PC-3 (cell line): ENCODE measurements around the gene BPHL. TPM values are rescaled to one million over a fixed set of nuclear protein-coding genes. Genes with fewer than 3 reads are reported as not detected.

Source experiments
- ATAC-seq: fragments of 200-7000 bp; cut with Tn5 transposase; 2 replicates; pipeline ENCODE4 v1.9.1; 2020; ENCODE audit warnings: mild to moderate bottlenecking, moderate library complexity
- BruUV-seq: library from RNA; stranded (reverse); fragments of 400-500 nt; replicated peaks from 2 replicates; lab custom pipeline; 2021; lab: Mats Ljungman, UMichigan
- CTCF ChIA-PET: fragments of 300-600 bp; sonication (Branson Sonifier 250); formaldehyde crosslinking; loops from one replicate; lab custom pipeline; 2022; ENCODE audit warnings: antibody characterized with exemption; lab: Charles Lee
- POLR2A ChIA-PET: fragments of 300-600 bp; sonication (Branson Sonifier 250); formaldehyde crosslinking; loops from one replicate; lab custom pipeline; 2022; ENCODE audit warnings: antibody characterized with exemption; ENCODE audit not compliant: unreplicated experiment; lab: Charles Lee
- DNase-seq: peaks from one replicate; pipeline ENCODE4 v3.0.0-alpha.2; 2015
- H2AFZ ChIP-seq: fragments of 300-600 bp; sonication (generic); 2 replicates; pipeline ENCODE4 v1.6.0; 2016; ENCODE audit warnings: antibody characterized with exemption, low read length
- H3F3A ChIP-seq: fragments of 300-600 bp; sonication (generic); one replicate; pipeline ENCODE4 v1.6.0; 2017; ENCODE audit warnings: antibody characterized with exemption, low read length, control low read depth, mild to moderate bottlenecking; ENCODE audit not compliant: unreplicated experiment
- H3K27ac ChIP-seq: fragments of 300-600 bp; sonication (generic); 2 replicates; pipeline ENCODE4 v1.5.1; 2016; ENCODE audit warnings: mild to moderate bottlenecking, low read length
- H3K27me3 ChIP-seq: fragments of 300-600 bp; sonication (generic); 2 replicates; pipeline ENCODE4 v1.6.1; 2016; ENCODE audit warnings: low read length, mixed read lengths
- H3K36me3 ChIP-seq: fragments of 300-600 bp; sonication (generic); 2 replicates; pipeline ENCODE4 v1.6.1; 2016; ENCODE audit warnings: low read depth, mixed run types, low read length, mixed read lengths
- H3K4me1 ChIP-seq: fragments of 300-600 bp; sonication (generic); 2 replicates; pipeline ENCODE4 v1.5.1; 2016; ENCODE audit warnings: low read length; ENCODE audit not compliant: insufficient read depth
- H3K4me2 ChIP-seq: fragments of 300-600 bp; sonication (generic); 2 replicates; pipeline ENCODE4 v1.6.0; 2016; ENCODE audit warnings: low read length
- H3K4me3 ChIP-seq: fragments of 300-600 bp; sonication (generic); 2 replicates; pipeline ENCODE4 v1.5.1; 2016; ENCODE audit warnings: mild to moderate bottlenecking, low read length, mixed read lengths
- H3K79me2 ChIP-seq: fragments of 300-600 bp; sonication (generic); 2 replicates; pipeline ENCODE4 v1.6.1; 2017; ENCODE audit warnings: low read length, mixed read lengths
- H3K9ac ChIP-seq: fragments of 300-600 bp; sonication (generic); 2 replicates; pipeline ENCODE4 v1.6.0; 2016; ENCODE audit warnings: mild to moderate bottlenecking, low read length
- H3K9me2 ChIP-seq: fragments of 300-600 bp; sonication (generic); replicated peaks from 2 replicates; pipeline ENCODE4 v1.6.1; 2016; ENCODE audit warnings: mixed run types, low read length, mixed read lengths
- H3K9me3 ChIP-seq: fragments of 300-600 bp; sonication (generic); 2 replicates; pipeline ENCODE4 v1.6.1; 2016; ENCODE audit warnings: low read length, mixed read lengths
- H4K20me1 ChIP-seq: fragments of 300-600 bp; sonication (generic); 2 replicates; pipeline ENCODE4 v1.6.1; 2016; ENCODE audit warnings: low read length, mixed read lengths
- EZH2 ChIP-seq: fragments of 300-600 bp; sonication (generic); IDR thresholded peaks from one replicate; pipeline ENCODE4 v1.6.1; 2017; ENCODE audit warnings: antibody characterized with exemption, mild to moderate bottlenecking, low read length; ENCODE audit not compliant: unreplicated experiment
- EZH2phosphoT487 ChIP-seq: fragments of 300-600 bp; sonication (generic); IDR thresholded peaks from 2 replicates; pipeline ENCODE4 v1.6.1; 2018; ENCODE audit warnings: mild to moderate bottlenecking, antibody characterized with exemption, low read length, borderline replicate concordance
- intact Hi-C: fragments of 100-400 bp; cut with micrococcal nuclease; formaldehyde crosslinking; loops from 2 replicates; pipeline ENCODE4 v1.9.0; 2023
- total RNA-seq: library from RNA; depleted of rRNA; stranded (reverse); fragments of >200 nt; gene quantifications from 2 replicates; pipeline ENCODE4 v1.2.3, GENCODE V29; 2014
- TF ChIP-seq, protein P1 (sequence below): fragments of 300-600 bp; sonication (generic); conservative IDR thresholded peaks from 2 replicates; pipeline ENCODE4 v1.5.1; 2017; ENCODE audit warnings: antibody characterized with exemption, low read depth, mild to moderate bottlenecking, low read length

The BPHL gene
- total RNA-seq, 1 experiment from 2014 or later = 15.8 TPM

DNA sequence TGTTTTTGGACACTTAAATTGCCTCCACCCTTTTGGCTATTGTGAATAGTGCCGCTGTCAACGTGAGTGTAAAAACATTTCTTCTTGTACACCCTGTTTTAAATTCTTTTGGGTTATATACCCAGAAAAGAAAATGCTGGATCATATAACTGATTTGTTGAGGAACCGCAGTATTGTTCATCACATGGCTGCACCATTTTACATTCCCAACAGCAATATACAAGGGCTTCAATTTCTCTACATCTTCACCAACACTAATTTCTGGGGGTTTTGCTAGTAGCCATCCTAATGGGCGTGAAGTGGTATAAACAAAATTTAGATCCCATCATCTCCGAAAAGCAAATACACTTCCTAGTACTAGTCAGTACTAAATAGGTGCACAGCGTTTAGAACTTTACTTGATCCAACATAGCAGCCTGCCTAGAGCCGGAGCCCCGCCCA, 579 bp upstream of the BPHL start:
- Histone ChIP-seq H3F3A (no peaks in the 10 kb centered on the region), H3K27ac (peak overlapping the region; percentile 91), H3K9me2 (no peaks in the 10 kb centered on the region), H3K4me1 (peaks cover 29% of the 10 kb centered on the region), H2AFZ (peak overlapping the region; percentile 65), H3K79me2 (peaks cover 11% of the 10 kb centered on the region), H3K4me3 (peak overlapping the region; percentile 88), H4K20me1 (no peaks in the 10 kb centered on the region), H3K4me2 (peak overlapping the region; percentile 85), H3K9ac (peak overlapping the region; percentile 91), H3K36me3 (peaks cover 6% of the 10 kb centered on the region; the same call in 1 of the 2 replicates), H3K27me3 (no peaks in the 10 kb centered on the region), H3K9me3 (no peaks in the 10 kb centered on the region)
- BruUV-seq = TSS peak; percentile 89
- CTCF ChIA-PET = no interaction called here
- POLR2A ChIA-PET = no interaction called here
- no peak for DNase-seq
- intact Hi-C loops = loop anchor here (2.0 to 5.0 kb wide), 2 partner anchors 49 to 121 kb away; partner anchors contain the start of genes NQO2 and RIPK1
- TF ChIP-seq EZH2phosphoT487 (no peak), EZH2 (no peak)
- TF ChIP-seq, protein P1, sequence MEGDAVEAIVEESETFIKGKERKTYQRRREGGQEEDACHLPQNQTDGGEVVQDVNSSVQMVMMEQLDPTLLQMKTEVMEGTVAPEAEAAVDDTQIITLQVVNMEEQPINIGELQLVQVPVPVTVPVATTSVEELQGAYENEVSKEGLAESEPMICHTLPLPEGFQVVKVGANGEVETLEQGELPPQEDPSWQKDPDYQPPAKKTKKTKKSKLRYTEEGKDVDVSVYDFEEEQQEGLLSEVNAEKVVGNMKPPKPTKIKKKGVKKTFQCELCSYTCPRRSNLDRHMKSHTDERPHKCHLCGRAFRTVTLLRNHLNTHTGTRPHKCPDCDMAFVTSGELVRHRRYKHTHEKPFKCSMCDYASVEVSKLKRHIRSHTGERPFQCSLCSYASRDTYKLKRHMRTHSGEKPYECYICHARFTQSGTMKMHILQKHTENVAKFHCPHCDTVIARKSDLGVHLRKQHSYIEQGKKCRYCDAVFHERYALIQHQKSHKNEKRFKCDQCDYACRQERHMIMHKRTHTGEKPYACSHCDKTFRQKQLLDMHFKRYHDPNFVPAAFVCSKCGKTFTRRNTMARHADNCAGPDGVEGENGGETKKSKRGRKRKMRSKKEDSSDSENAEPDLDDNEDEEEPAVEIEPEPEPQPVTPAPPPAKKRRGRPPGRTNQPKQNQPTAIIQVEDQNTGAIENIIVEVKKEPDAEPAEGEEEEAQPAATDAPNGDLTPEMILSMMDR = no peak
- peak; percentile 2 for ATAC-seq

DNA sequence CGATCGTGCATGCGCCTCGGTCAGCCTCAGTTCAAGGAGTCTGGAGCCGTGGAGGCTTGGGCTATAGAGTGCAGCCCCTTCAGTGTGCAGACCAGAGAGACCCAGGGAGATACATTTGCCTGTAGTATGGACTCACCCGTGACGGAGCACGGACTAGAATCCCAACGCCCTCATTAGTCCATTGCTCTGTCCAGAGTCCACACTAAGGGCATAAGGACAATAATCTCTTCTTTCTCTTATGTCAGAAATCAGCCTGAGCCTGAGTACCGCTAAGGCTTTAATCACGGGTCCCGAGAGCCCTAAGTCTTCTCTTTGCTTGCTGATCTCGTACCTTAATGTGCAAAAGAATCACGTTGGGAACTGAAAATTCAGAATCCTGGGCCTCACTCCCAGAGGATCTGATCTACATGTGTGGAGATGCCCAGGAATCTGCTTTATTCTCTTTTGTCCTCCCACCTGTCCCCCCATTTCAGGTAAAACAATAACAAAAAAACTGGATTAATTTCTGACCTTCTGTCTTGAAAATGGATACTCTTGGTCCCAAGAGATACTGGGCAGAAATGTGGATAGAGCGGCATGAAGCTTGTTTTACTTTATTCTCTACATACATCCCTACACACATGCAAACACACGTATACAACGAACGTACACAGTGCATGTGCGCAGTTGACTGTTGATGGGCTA, 671 bp downstream of the BPHL start:
- BruUV-seq = TSS peak; percentile 53
- Histone ChIP-seq H3F3A (no peaks in the 10 kb centered on the region), H2AFZ (peak overlapping the region; percentile 65), H3K9ac (peak overlapping the region; percentile 91), H3K9me2 (no peaks in the 10 kb centered on the region), H3K27ac (peak overlapping the region; percentile 91), H3K9me3 (no peaks in the 10 kb centered on the region), H3K4me2 (peak overlapping the region; percentile 85), H3K27me3 (no peaks in the 10 kb centered on the region), H3K4me3 (peak overlapping the region; percentile 88), H3K4me1 (peaks cover 32% of the 10 kb centered on the region), H4K20me1 (no peaks in the 10 kb centered on the region), H3K79me2 (peaks cover 11% of the 10 kb centered on the region), H3K36me3 (peaks cover 3% of the 10 kb centered on the region; the same call in 1 of the 2 replicates)
- POLR2A ChIA-PET = no interaction called here
- ATAC-seq (peak; percentile 42), DNase-seq (peak; percentile 35)
- intact Hi-C loops = loop anchor here (2.0 to 5.0 kb wide), 2 partner anchors 50 to 122 kb away; partner anchors contain the start of genes NQO2 and RIPK1
- TF ChIP-seq EZH2 (no peak), EZH2phosphoT487 (no peak)
- TF ChIP-seq, protein P1 = no peak
- CTCF ChIA-PET = interaction anchor here (0.7 kb wide), 2 partner anchors 55 to 83 kb away, joined by 3 to 4 read pairs; no protein-coding TSS in a partner anchor

GRCh38 chr6:3120765-3121089, 2.2 kb downstream of the BPHL start:
- Histone ChIP-seq H3K36me3 (no peaks in the 10 kb centered on the region), H3K4me2 (peak overlapping the region; percentile 85), H3K27me3 (no peaks in the 10 kb centered on the region), H3K9ac (no peak overlapping the region), H2AFZ (no peak overlapping the region), H3K4me1 (peaks cover 32% of the 10 kb centered on the region), H3K27ac (no peak overlapping the region), H3K79me2 (peaks cover 11% of the 10 kb centered on the region), H3K9me3 (no peaks in the 10 kb centered on the region), H3F3A (no peaks in the 10 kb centered on the region), H4K20me1 (no peaks in the 10 kb centered on the region), H3K4me3 (no peak overlapping the region), H3K9me2 (no peaks in the 10 kb centered on the region)
- intact Hi-C loops = no loop called here
- DNase-seq (no peak), ATAC-seq (no peak)
- TF ChIP-seq EZH2 (no peak), EZH2phosphoT487 (no peak)
- CTCF ChIA-PET = no interaction called here
- no TSS peak for BruUV-seq
- POLR2A ChIA-PET = interaction anchor here (0.6 kb wide), 1 partner anchor 41 kb away, joined by 6 read pairs; no protein-coding TSS in a partner anchor
